Kidney capillary endothelial cell (primary cell): ENCODE measurements around the gene EIF3K.

Source experiments
- DNase-seq: peaks from one replicate; pipeline ENCODE4 v3.0.0-alpha.2; 2018; ENCODE audit warnings: low spot score

Gene EIF3K

GRCh38 chr19:38649305-38650171 lies 30.6 kb downstream of the EIF3K start:
- DNase-seq = no peak

GRCh38 chr19:38650172-38650775 lies 31.3 kb downstream of the EIF3K start:
- no peak for DNase-seq

GRCh38 chr19:38650911-38651584 lies 32.1 kb downstream of the EIF3K start:
- no peak for DNase-seq

- no peak for DNase-seq
Measured at GRCh38 chr19:38653028-38653571, 34.1 kb downstream of the EIF3K start.

GRCh38 chr19:38654628-38655055 lies 35.7 kb downstream of the EIF3K start:
- no peak for DNase-seq

- DNase-seq = no peak
Measured at GRCh38 chr19:38655148-38655824, 36.3 kb downstream of the EIF3K start.

- DNase-seq = no peak
Measured at GRCh38 chr19:38656171-38656981, 37.4 kb downstream of the EIF3K start.

GRCh38 chr19:38657633-38658222 lies 38.7 kb downstream of the EIF3K start:
- DNase-seq = no peak

- DNase-seq = no peak
Measured at GRCh38 chr19:38658462-38659306, 39.7 kb downstream of the EIF3K start.

- DNase-seq = no peak
Measured at GRCh38 chr19:38660724-38661123, 41.7 kb downstream of the EIF3K start.

GRCh38 chr19:38661136-38661535 lies 42.1 kb downstream of the EIF3K start:
- DNase-seq = no peak

- DNase-seq = no peak
Measured at GRCh38 chr19:38661996-38662395, 43.0 kb downstream of the EIF3K start.

- DNase-seq = no peak
Measured at GRCh38 chr19:38662537-38663155, 43.7 kb downstream of the EIF3K start.

GRCh38 chr19:38663156-38663651 lies 44.2 kb downstream of the EIF3K start:
- no peak for DNase-seq

- DNase-seq = no peak
Measured at GRCh38 chr19:38663957-38664502, 45.0 kb downstream of the EIF3K start.

- DNase-seq = no peak
Measured at GRCh38 chr19:38664503-38665211, 45.7 kb downstream of the EIF3K start.

GRCh38 chr19:38665219-38665931 lies 46.4 kb downstream of the EIF3K start:
- no peak for DNase-seq
